Left ventricle myocardium inferior (tissue), 1 donor: ENCODE data around the gene KLRC4. TPM values are rescaled to one million over a fixed set of nuclear protein-coding genes. Genes with fewer than 3 reads are reported as not detected.
"Not testable (repeated sequence)": the region's sequence is repeated elsewhere in the genome, so short reads cannot be mapped to it uniquely, and the experiment has no call there.

Experiments
- DNase-seq: peaks from one replicate; pipeline ENCODE4 v3.0.0-alpha.2; 2020
- H3K27ac ChIP-seq: fragments of 200-600 bp; replicated peaks from 2 replicates; pipeline ENCODE4 v1.8.0; 2021
- H3K27me3 ChIP-seq: fragments of 200-600 bp; 2 replicates; pipeline ENCODE4 v1.8.0; 2021; ENCODE audit warnings: low read depth
- H3K36me3 ChIP-seq: fragments of 200-600 bp; 2 replicates; pipeline ENCODE4 v1.8.0; 2021
- H3K4me1 ChIP-seq: fragments of 200-600 bp; 2 replicates; pipeline ENCODE4 v1.8.0; 2021
- H3K4me3 ChIP-seq: fragments of 200-600 bp; 2 replicates; pipeline ENCODE4 v1.8.0; 2021; ENCODE audit warnings: mild to moderate bottlenecking, moderate library complexity
- H3K9me3 ChIP-seq: fragments of 200-600 bp; replicated peaks from 2 replicates; pipeline ENCODE4 v1.8.0; 2021
- CTCF ChIP-seq: fragments of 200-600 bp; IDR thresholded peaks from 2 replicates; pipeline ENCODE4 v1.8.0; 2021; ENCODE audit warnings: antibody characterized with exemption, mild to moderate bottlenecking, borderline replicate concordance
- intact Hi-C: fragments of 100-400 bp; cut with micrococcal nuclease; formaldehyde crosslinking; loops from one replicate; pipeline ENCODE4 v1.11.0; 2022
- total RNA-seq: library from RNA; stranded (reverse); fragmentation: NEBNext Ultra II Directional; extraction: Animal tissue kit (Norgen Biotek cat#: 25700); gene quantifications from one replicate; pipeline ENCODE4 v1.2.1, GENCODE V29; 2021
- donor health status: DM: no; HTN: yes; CAD: no; lungs with severe emphysema.

Gene KLRC4
- total RNA-seq, 1 donor from 2014 or later = not detected

- no peak for DNase-seq
- no peak for TF ChIP-seq CTCF
- no peaks in the 10 kb centered on the region for H3K4me1 ChIP-seq
- intact Hi-C loops = no loop called here
- no peaks in the 10 kb centered on the region for H3K27me3 ChIP-seq
- no peaks in the 10 kb centered on the region for H3K36me3 ChIP-seq
- no peak overlapping the region for H3K4me3 ChIP-seq
- H3K9me3 ChIP-seq = no peaks in the 10 kb centered on the region
- no peak overlapping the region for H3K27ac ChIP-seq
Measured at GRCh38 chr12:10448236-10448635, 38.7 kb upstream of the KLRC4 start.

GRCh38 chr12:10446052-10446451 lies 36.5 kb upstream of the KLRC4 start:
- DNase-seq, H3K36me3 ChIP-seq, H3K27me3 ChIP-seq, H3K9me3 ChIP-seq, H3K4me1 ChIP-seq, intact Hi-C loops, H3K27ac ChIP-seq, H3K4me3 ChIP-seq: not testable (repeated sequence)

GRCh38 chr12:10441144-10441543 lies 31.6 kb upstream of the KLRC4 start:
- H3K27ac ChIP-seq, H3K36me3 ChIP-seq, intact Hi-C loops, H3K27me3 ChIP-seq, H3K4me1 ChIP-seq, H3K4me3 ChIP-seq, H3K9me3 ChIP-seq, DNase-seq: not testable (repeated sequence)

- intact Hi-C loops, H3K27me3 ChIP-seq, H3K9me3 ChIP-seq, H3K4me3 ChIP-seq, H3K36me3 ChIP-seq, H3K4me1 ChIP-seq, DNase-seq, H3K27ac ChIP-seq: not testable (repeated sequence)
Measured at GRCh38 chr12:10439608-10440274, 30.2 kb upstream of the KLRC4 start.

GRCh38 chr12:10437601-10438000 lies 28.0 kb upstream of the KLRC4 start:
- DNase-seq = not testable (repeated sequence)

GRCh38 chr12:10435816-10436215 lies 26.3 kb upstream of the KLRC4 start, which contains the start of gene KLRC2:
TSS of gene KLRC2 (minus strand) at chr12:10436010. CDS start at chr12:10435986, 24 bp downstream.
- H3K9me3 ChIP-seq, H3K27me3 ChIP-seq, H3K4me3 ChIP-seq, intact Hi-C loops, DNase-seq, H3K27ac ChIP-seq, H3K36me3 ChIP-seq, H3K4me1 ChIP-seq: not testable (repeated sequence)

More at GRCh38 chr12:10437601-10438000, 28.0 kb upstream of the KLRC4 start:
- H3K4me1 ChIP-seq, intact Hi-C loops, H3K36me3 ChIP-seq, H3K9me3 ChIP-seq, H3K27me3 ChIP-seq, H3K4me3 ChIP-seq, H3K27ac ChIP-seq: not testable (repeated sequence)

- H3K27me3 ChIP-seq, H3K27ac ChIP-seq, H3K4me1 ChIP-seq, H3K4me3 ChIP-seq, intact Hi-C loops, H3K36me3 ChIP-seq, H3K9me3 ChIP-seq, DNase-seq: not testable (repeated sequence)
Measured at GRCh38 chr12:10430623-10431022, 21.1 kb upstream of the KLRC4 start.

- H3K27me3 ChIP-seq, H3K36me3 ChIP-seq, intact Hi-C loops, H3K27ac ChIP-seq, DNase-seq, H3K9me3 ChIP-seq, H3K4me1 ChIP-seq, H3K4me3 ChIP-seq: not testable (repeated sequence)
Measured at GRCh38 chr12:10425938-10426337, 16.4 kb upstream of the KLRC4 start.

- DNase-seq, intact Hi-C loops, H3K27me3 ChIP-seq, H3K4me3 ChIP-seq, H3K27ac ChIP-seq, H3K4me1 ChIP-seq, H3K36me3 ChIP-seq, H3K9me3 ChIP-seq: not testable (repeated sequence)
Measured at GRCh38 chr12:10424260-10424899, 14.8 kb upstream of the KLRC4 start.

GRCh38 chr12:10422159-10422558 lies 12.6 kb upstream of the KLRC4 start:
- H3K4me3 ChIP-seq, H3K27me3 ChIP-seq, DNase-seq, H3K36me3 ChIP-seq, H3K27ac ChIP-seq, intact Hi-C loops, H3K4me1 ChIP-seq, H3K9me3 ChIP-seq: not testable (repeated sequence)

- H3K27ac ChIP-seq, H3K9me3 ChIP-seq, H3K4me1 ChIP-seq, H3K27me3 ChIP-seq, intact Hi-C loops, H3K4me3 ChIP-seq, H3K36me3 ChIP-seq, DNase-seq: not testable (repeated sequence)
Measured at GRCh38 chr12:10420334-10420733, 10.8 kb upstream of the KLRC4 start, which contains the start of gene KLRC3. TSS of gene KLRC3 (minus strand) at chr12:10420595. CDS start at chr12:10420550, 45 bp downstream.
